Kidney epithelial cell (primary cell): ENCODE results near the gene NAA35. TPM values are rescaled to one million over a fixed set of nuclear protein-coding genes. Genes with fewer than 3 reads are reported as not detected.

ENCODE experiments used
- DNase-seq: peaks from one replicate; pipeline ENCODE4 v3.0.0-alpha.2; 2010; ENCODE audit warnings: low read depth
- H3K27me3 ChIP-seq: 2 replicates; pipeline ENCODE4 v1.6.0; 2011; ENCODE audit warnings: low read length; ENCODE audit not compliant: control insufficient read depth, insufficient read depth
- H3K36me3 ChIP-seq: 2 replicates; pipeline ENCODE4 v1.5.1; 2011; ENCODE audit warnings: low read length; ENCODE audit not compliant: control insufficient read depth, insufficient read depth
- H3K4me3 ChIP-seq: 2 replicates; pipeline ENCODE4 v1.5.1; 2011; ENCODE audit warnings: low read depth, mild to moderate bottlenecking, control low read depth, low read length
- CTCF ChIP-seq: IDR thresholded peaks from 2 replicates; pipeline ENCODE4 v1.5.1; 2011; ENCODE audit warnings: mild to moderate bottlenecking, moderate library complexity, low read length, control low read depth, inconsistent platforms; ENCODE audit not compliant: insufficient read depth, poor library complexity, severe bottlenecking
- total RNA-seq: library from RNA; depleted of rRNA; stranded (reverse); fragments of >200 nt; gene quantifications from 2 replicates; pipeline ENCODE4 v1.2.3, GENCODE V29; 2015

Gene NAA35
- total RNA-seq, 1 donor from 2014 or later: 30.3 TPM

GRCh38 chr9:85941966-85942912 lies 1.3 kb downstream of the NAA35 start:
- no peak for TF ChIP-seq CTCF
- no peak for DNase-seq
- peaks cover 3% of the 10 kb centered on the region for H3K36me3 ChIP-seq

GRCh38 chr9:85942913-85943709 lies 2.2 kb downstream of the NAA35 start:
- no peak for TF ChIP-seq CTCF
- H3K4me3 ChIP-seq: no peak overlapping the region
- no peaks in the 10 kb centered on the region for H3K27me3 ChIP-seq
- H3K36me3 ChIP-seq: peaks cover 3% of the 10 kb centered on the region
- DNase-seq: no peak

More at GRCh38 chr9:85941966-85942912, 1.3 kb downstream of the NAA35 start:
- Histone ChIP-seq H3K27me3 (no peaks in the 10 kb centered on the region), H3K4me3 (peak overlapping the region; percentile 99)

GRCh38 chr9:85943757-85944430 lies 2.9 kb downstream of the NAA35 start:
- DNase-seq: no peak
- no peak for TF ChIP-seq CTCF
- Histone ChIP-seq H3K36me3 (peaks cover 3% of the 10 kb centered on the region), H3K4me3 (no peak overlapping the region), H3K27me3 (no peaks in the 10 kb centered on the region)

GRCh38 chr9:85944672-85945071 lies 3.7 kb downstream of the NAA35 start:
- DNase-seq: no peak
- Histone ChIP-seq H3K36me3 (peaks cover 3% of the 10 kb centered on the region), H3K27me3 (no peaks in the 10 kb centered on the region), H3K4me3 (no peak overlapping the region)
- no peak for TF ChIP-seq CTCF

- peaks cover 2% of the 10 kb centered on the region for H3K36me3 ChIP-seq
- DNase-seq: no peak
Measured at GRCh38 chr9:85949586-85950335, 8.8 kb downstream of the NAA35 start.

More at GRCh38 chr9:85949586-85950335, 8.8 kb downstream of the NAA35 start:
- H3K4me3 ChIP-seq: no peak overlapping the region
- H3K27me3 ChIP-seq: no peaks in the 10 kb centered on the region
- no peak for TF ChIP-seq CTCF
